Immature natural killer cell (primary cell): ENCODE data around the gene BTBD9. TPM values are rescaled to one million over a fixed set of nuclear protein-coding genes. Genes with fewer than 3 reads are reported as not detected.

ENCODE experiments used
- polyA plus RNA-seq, 3 donors: library from polyadenylated mRNA; unstranded; fragments of 300-500 nt; fragmentation: Illumina TruSeq; gene quantifications; one replicate each; pipeline ENCODE4 v1.2.3, GENCODE V29; 2021

BTBD9 gene
- polyA plus RNA-seq, 3 donors from 2014 or later = 5.3 to 12.3 (median 10.9) TPM

Other genes starting within 250 kb of the BTBD9 start
- gene GLO1, start 63.2 kb upstream of the BTBD9 start, polyA plus RNA-seq = 100 to 1,000 TPM in 2 of 3 donors, 10 to 100 TPM in 1; 87.1 to 186 (median 128) TPM
- not detected for gene DNAH8, start 75.4 kb upstream of the BTBD9 start, polyA plus RNA-seq